Stimulated activated CD4-positive, alpha-beta T cell treated with anti-CD3 and anti-CD28 coated beads, TNF-alpha, amount 100 ng/mL, for 24 hours (primary cell): Measurements from ENCODE around the gene SYCP2L.
"Not testable (repeated sequence)": the region's sequence is repeated elsewhere in the genome, so short reads cannot be mapped to it uniquely, and the experiment has no call there.

ENCODE experiments used
- DNase-seq, 3 experiments: peaks; one replicate each; pipeline ENCODE4 v3.0.0-alpha.2; 2020; ENCODE audit warnings: low read depth in 3 of 3

SYCP2L gene

DNA sequence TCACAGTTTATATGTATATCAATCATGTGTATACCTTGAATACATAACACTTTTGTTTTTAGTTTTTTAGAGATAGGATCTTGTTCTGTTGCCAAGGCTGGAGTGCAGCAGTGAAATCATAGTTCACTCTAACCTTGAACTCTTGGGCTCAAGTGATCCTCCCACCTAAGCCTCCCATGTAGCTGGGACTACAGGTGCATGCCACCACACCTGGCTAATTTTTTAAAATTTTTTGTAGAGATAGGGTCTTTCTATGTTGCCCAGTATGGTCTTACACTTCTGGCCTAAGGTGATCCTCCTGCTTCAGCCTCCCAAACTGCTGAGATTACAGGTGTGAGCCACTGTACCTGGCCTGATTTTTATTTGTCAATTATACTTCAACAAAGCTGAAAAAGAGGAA lies 69.9 kb downstream of the SYCP2L start:
- no peak for DNase-seq

DNA sequence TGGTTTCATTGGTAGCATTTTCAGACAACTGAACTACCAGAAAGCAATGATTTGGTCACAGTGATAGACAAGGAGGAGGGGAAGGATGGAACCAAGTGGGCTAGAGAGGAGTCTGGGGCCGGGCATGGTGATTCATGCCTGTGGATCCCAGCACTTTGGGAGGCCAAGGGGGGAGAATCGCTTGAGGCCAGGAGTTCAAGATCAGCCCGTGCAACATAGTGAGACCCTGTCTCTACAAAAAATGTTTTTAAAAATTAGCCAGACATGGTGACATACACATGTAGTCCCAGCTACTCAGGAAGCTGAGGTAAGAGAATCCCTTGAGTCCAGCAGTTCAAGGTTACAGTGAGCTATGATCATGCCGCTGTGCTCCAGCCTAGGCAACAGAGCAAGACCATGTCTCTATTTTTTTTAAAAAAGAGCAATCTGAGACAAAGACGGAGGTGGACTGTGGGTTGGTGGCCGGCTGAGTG lies 70.6 kb downstream of the SYCP2L start:
- no peak for DNase-seq

DNA sequence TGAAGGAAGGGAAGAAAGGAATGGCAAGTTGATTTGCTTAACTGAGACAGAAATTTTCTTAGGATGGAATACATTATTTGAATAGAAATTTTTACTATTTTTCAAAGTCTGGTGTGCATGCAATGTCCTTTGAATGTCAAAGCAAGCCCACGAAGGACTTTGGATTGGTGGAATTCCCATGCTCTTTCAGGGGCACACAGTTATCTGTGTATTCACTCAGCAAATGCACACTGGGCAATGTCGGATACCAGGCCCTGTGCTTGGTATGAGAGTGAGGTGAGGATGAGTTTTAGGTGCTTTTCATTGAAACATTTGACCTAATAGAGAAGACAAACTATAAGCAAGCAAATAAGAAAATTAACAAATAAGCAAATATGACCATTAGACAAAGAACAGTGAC lies 73.3 kb downstream of the SYCP2L start:
- no peak for DNase-seq

DNA sequence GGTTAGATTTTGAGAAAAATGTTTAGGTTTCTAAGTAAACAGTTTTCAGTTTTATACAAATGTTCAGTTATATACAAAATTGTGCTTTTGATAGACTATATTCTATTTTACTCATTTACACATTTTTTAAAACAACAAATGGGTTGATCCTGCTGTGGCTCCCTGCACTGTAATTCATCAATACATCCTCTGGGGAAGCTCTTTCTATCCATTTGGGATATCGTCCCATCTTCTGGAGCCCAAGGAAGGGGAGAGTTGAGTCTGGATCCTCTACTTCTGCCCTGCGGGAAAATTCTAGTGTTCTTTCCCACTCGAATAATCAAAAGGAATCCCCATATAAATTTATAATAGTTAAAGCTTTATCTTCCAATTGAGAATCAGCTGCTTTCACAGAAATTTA lies 75.0 kb downstream of the SYCP2L start:
- no peak for DNase-seq

- DNase-seq: no peak
These were observed 75.8 kb downstream of the SYCP2L start for GRCh38 chr6:10962673-10963072.

DNA sequence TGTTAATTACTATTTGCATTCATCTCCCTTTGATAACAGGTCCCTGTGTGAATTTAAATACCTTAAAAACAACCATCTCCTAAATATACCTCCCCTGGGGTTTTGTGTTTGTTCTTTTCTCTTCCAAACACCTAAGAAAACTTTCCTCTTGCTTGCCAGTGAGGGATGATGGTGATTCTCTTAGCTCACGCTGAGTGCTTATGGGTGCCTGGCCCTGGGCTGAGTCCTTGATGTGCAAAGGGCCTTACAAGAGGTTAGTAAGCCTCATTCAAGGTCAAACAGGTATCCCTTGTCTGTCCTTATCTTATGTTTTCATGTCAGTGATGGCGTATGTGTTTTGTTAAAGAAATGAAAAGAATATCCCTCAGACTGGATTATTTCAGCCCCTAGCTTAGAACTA lies 76.3 kb downstream of the SYCP2L start:
- no peak for DNase-seq

DNA sequence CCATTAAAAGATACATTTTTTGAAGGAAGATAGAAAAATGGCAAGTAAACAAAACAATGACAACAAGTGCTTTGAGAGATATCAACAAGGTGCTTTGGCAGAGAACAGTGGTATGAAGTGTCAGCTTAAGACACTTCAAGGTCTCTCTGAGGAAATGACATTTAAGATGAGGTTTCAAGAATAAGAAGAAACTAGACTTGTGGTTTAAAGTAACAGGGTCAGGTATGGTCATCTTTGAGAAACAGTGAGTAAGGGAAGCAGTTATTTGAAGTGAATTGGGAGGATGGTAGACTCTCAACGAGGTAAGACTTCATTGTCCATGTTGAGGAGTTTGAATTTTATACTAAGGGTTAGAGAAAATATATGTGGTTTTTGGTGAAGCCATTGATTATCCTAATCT lies 77.8 kb downstream of the SYCP2L start:
- DNase-seq: no peak

DNA sequence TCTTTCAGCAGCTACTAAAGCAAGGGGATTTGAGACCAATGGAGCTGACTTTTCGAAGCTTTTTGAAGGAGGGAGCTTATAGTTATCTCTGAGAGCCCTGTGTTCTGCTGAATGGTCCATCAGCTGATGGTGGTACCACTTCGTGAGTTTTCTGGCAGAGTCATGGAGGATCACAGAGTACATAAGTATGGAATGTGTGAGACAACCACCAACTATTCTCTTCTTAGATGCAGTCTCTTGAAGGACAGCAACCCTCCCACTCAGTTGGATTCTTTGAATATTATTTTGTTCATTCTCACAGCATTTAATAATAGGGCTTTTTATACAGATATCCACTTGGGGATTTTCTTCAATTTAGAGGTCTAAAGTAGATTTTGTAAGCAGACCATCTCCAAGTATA lies 81.9 kb downstream of the SYCP2L start:
- no peak for DNase-seq

DNA sequence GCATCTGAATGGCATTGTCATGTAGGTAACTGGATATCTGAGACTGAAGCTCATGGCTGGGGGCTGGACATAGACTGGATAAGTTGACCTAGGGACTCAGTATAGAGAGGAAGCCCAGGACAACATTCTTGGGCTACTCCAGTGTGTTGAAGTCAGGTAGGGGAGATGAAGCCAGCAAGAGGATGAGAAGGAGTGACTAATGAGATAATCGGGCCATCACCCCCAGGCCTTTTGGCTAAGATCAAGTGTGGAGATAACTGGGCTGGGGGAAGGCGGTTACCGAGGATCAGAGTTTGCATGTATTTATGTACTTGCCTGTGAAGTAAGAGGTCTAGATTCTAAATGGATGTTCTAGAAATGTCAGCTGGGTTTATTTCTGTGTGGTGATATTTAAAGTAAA lies 83.9 kb downstream of the SYCP2L start:
- DNase-seq: no peak

- no peak for DNase-seq
These were observed 85.3 kb downstream of the SYCP2L start for GRCh38 chr6:10972196-10972595.

GRCh38 chr6:10976571-10976970 lies 89.7 kb downstream of the SYCP2L start:
- no peak for DNase-seq

- no peak for DNase-seq
These were observed 90.5 kb downstream of the SYCP2L start for GRCh38 chr6:10977231-10977968.

DNA sequence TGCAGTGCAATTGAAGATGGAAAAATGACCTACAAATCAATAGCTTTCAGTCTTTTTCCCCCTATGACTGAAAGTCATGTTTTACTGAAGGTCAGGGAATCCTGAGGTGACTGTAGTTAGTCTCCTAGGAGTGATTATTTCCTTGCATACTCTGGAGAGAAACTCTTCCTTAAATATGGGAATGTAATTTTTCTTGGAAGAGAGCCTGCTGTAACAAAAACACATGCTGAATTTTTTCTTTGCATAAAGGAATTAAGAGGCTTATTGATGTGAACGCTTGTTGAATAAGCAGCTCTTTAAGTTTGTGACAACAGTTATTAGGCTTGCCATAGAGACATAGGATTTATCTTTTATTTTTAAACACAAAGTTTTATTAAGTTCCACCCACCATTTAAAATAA lies 92.8 kb downstream of the SYCP2L start:
- DNase-seq: no peak

DNA sequence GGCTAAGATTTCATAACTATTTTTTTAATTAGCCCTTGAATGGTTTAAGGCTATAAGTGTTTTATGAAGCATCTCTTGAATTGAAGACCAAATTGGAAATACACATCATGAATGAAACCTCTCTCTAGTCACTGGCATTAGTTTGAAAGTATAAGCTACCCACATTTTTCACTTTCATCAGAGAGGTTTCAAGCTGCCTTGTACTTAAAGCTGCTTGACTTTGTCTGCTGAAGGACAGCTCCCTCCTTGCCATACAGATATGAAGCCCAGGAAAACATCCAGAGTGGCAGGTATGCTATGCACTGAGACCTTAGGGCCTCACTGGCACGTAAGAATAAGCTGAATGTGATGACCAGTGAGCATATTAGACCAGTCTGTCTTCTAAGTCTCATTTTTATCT lies 94.6 kb downstream of the SYCP2L start:
- DNase-seq: no peak

DNA sequence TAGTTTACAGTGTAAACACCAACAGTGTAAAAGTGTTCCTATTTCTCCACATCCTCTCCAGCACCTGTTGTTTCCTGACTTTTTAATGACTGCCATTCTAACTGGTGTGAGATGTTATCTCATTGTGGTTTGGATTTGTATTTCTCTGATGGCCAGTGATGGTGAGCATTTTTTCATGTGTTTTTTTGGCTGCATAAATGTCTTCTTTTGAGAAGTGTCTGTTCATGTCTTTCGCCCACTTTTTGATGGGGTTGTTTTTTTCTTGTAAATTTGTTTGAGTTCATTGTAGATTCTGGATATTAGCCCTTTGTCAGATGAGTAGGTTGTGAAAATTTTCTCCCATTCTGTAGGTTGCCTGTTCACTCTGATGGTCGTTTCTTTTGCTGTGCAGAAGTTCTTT lies 98.1 kb downstream of the SYCP2L start:
- DNase-seq: not testable (repeated sequence)

GRCh38 chr6:10989587-10989986 lies 102.7 kb downstream of the SYCP2L start:
- no peak for DNase-seq

GRCh38 chr6:10991115-10991514 lies 104.3 kb downstream of the SYCP2L start:
- DNase-seq: no peak

- DNase-seq: no peak
These were observed 107.0 kb downstream of the SYCP2L start for GRCh38 chr6:10993896-10994295.

GRCh38 chr6:10995114-10995707 lies 108.4 kb downstream of the SYCP2L start:
- no peak for DNase-seq

- no peak for DNase-seq
These were observed 113.1 kb downstream of the SYCP2L start for GRCh38 chr6:10999994-11000393.

GRCh38 chr6:11002176-11002575 lies 115.3 kb downstream of the SYCP2L start:
- DNase-seq: no peak

DNA sequence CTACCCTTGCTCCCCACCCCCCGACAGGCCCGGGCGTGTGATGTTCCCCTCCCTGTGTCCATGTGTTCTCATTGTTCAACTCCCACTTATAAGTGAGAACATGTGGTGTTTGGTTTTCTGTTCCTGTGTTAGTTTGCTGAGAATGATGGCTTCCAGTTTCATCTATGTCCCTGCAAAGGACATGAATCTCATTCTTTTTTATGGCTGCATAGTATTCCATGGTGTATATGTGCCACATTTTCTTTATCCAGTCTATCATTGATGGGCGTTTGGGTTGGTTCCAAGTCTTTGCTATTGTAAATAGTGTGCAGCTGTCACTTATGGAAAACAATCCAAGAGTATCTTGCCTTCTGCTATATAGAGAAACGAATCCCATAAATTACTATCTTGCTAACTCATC lies 116.4 kb downstream of the SYCP2L start:
- DNase-seq: not testable (repeated sequence)

DNA sequence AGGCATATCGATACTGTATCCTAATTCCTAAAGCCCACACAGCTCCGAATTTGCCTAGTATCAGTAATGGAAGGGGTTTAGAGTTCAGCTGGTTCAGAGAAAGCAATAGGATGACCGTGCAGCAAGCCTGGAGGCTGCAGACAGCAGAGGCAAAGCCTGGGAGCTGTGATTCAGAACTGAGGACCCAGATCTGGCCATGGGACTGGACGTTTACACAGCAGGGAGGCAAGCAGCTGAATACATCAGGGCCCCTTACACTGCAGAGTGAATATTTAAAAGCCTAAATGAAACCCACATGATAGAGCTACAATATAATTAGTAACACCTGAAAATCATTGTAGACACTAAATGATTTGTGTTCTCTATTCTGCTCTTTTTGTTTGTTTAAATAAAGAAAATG lies 119.2 kb downstream of the SYCP2L start:
- no peak for DNase-seq
